Spleen (tissue), 13 donors: ENCODE data around the gene CD14. TPM values are rescaled to one million over a fixed set of nuclear protein-coding genes. Genes with fewer than 3 reads are reported as not detected.

ENCODE experiments used
- DNase-seq: peaks from one replicate; pipeline ENCODE4 v3.0.0-alpha.2; 2020
- H3K27ac ChIP-seq, 8 donors: fragments of 200-600 bp; sonication (generic) in 7 of 8; 1 replicate in 4 of 8; 2 replicates in 4 of 8; pipeline versions ENCODE4 v1.5.0 to v1.8.0; 2016 to 2021; ENCODE audit warnings: inconsistent platforms in 4 of 8, mild to moderate bottlenecking in 4 of 8, moderate library complexity in 1 of 8
- H3K27me3 ChIP-seq, 7 donors: fragments of 200-600 bp; sonication (generic) in 6 of 7; replicated peaks in 1 of 7; 1 replicate in 4 of 7; 2 replicates in 3 of 7; pipeline versions ENCODE4 v1.5.0 to v1.8.0; 2016 to 2021; ENCODE audit warnings: inconsistent platforms in 3 of 7, mild to moderate bottlenecking in 1 of 7
- H3K36me3 ChIP-seq, 6 donors: fragments of 200-600 bp; sonication (generic) in 5 of 6; 1 replicate in 4 of 6; 2 replicates in 2 of 6; pipeline versions ENCODE4 v1.5.0 to v1.8.0; 2016 to 2021; ENCODE audit warnings: inconsistent platforms in 2 of 6
- H3K4me1 ChIP-seq, 6 donors: fragments of 200-600 bp; sonication (generic) in 5 of 6; 1 replicate in 3 of 6; 2 replicates in 3 of 6; pipeline versions ENCODE4 v1.5.0 to v1.8.0; 2016 to 2021; ENCODE audit warnings: inconsistent platforms in 3 of 6
- H3K4me3 ChIP-seq, 8 donors: fragments of 200-600 bp; sonication (generic) in 7 of 8; 1 replicate in 4 of 8; 2 replicates in 4 of 8; pipeline versions ENCODE4 v1.5.0 to v1.8.0; 2016 to 2021; ENCODE audit warnings: inconsistent platforms in 4 of 8, mild to moderate bottlenecking in 4 of 8, moderate library complexity in 2 of 8
- H3K9me3 ChIP-seq, 8 donors: fragments of 200-600 bp; sonication (generic) in 7 of 8; 1 replicate in 4 of 8; 2 replicates in 4 of 8; pipeline versions ENCODE4 v1.5.0 to v1.8.0; 2016 to 2021; ENCODE audit warnings: inconsistent platforms in 4 of 8
- POLR2A ChIP-seq, 3 donors: fragments of 450-650 bp; IDR thresholded peaks; one replicate each; pipeline ENCODE4 v1.5.1; 2017; ENCODE audit warnings: antibody characterized with exemption in 3 of 3, mild to moderate bottlenecking in 1 of 3
- POLR2AphosphoS5 ChIP-seq, 3 donors: sonication (generic); formaldehyde crosslinking; IDR thresholded peaks; one replicate each; pipeline ENCODE4 v1.5.1; 2017; ENCODE audit warnings: antibody characterized with exemption in 3 of 3
- WGBS, 5 donors: extraction: QIAGEN DNeasy Blood & Tissue Kit in 3 of 5; methylation state at CpG; one replicate each; pipeline versions ENCODE4 v1.1.5 to v1.1.7; 2013 to 2018; 5-methylcytosine and 5-hydroxymethylcytosine counted together
- intact Hi-C: fragments of 100-400 bp; cut with DNase I; formaldehyde crosslinking; loops from one replicate; pipeline ENCODE4 v1.15.0; 2023; ENCODE audit warnings: low total_unique reads
- long read RNA-seq, 2 donors: transcript quantifications; one replicate each; lab custom pipeline, GENCODE V29; 2026
- polyA plus RNA-seq, 3 donors: library from polyadenylated mRNA; stranded (reverse); fragments of 200-250 nt; gene quantifications; one replicate each; pipeline ENCODE4 v1.2.1, GENCODE V29; 2013
- total RNA-seq, 7 donors: library from RNA; depleted of rRNA in 3 of 7; stranded (reverse); fragments of >200 nt in 3 of 7; fragmentation: NEBNext Ultra II Directional in 4 of 7; extraction: Animal tissue kit (Norgen Biotek cat#: 25700) in 4 of 7; gene quantifications; one replicate each; pipeline versions ENCODE4 v1.1.0 to v1.2.1, GENCODE V29; 2016 to 2021
- TF ChIP-seq, protein P1 (sequence below), 11 experiments: fragments of 200-600 bp in 7 of 11; fragments of 450-650 bp in 4 of 11; sonication (generic) in 4 of 11; IDR thresholded peaks in 8 of 11; conservative IDR thresholded peaks in 3 of 11; 1 replicate in 7 of 11; 2 replicates in 4 of 11; pipeline versions ENCODE4 v1.4.0 to v1.8.0; 2016 to 2021; ENCODE audit warnings: antibody characterized with exemption in 11 of 11, inconsistent platforms in 4 of 11, mild to moderate bottlenecking in 1 of 11
- donor health status: healthy with polysubstance abuse.
- donor health status: DM: no; HTN: no; CAD: no; lungs with moderate emphysema.
- donor health status: DM: no; HTN: no; CAD: no.
- donor health status: Bipolar disorder and iron deficiency.
- donor health status: healthy.
- donor health status: DM: no; HTN: no; CAD: no.
- donor health status: DM: yes; HTN: yes; CAD: no.

The CD14 gene
- total RNA-seq (100 to 1,000 TPM in 4 of 7 donors, 10 to 100 TPM in 3; 80.2 to 209 (median 101) TPM), polyA plus RNA-seq (10 to 100 TPM; 40.2 to 60.9 (median 48.9) TPM)
- long read RNA-seq, donor 1, transcript CD14-201 (2 exons, 1,886 nt) = major isoform, 41 of 41 reads
- long read RNA-seq, donor 1, partial matches to known transcripts = 0 of 41 reads
- long read RNA-seq, donor 1, other reads (novel, unspliced or antisense) = 0 of 41 reads
- long read RNA-seq, donor 2, transcript CD14-201 (2 exons, 1,886 nt) = major isoform, 17 of 18 reads
- long read RNA-seq, donor 2, partial matches to known transcripts = 0 of 18 reads
- long read RNA-seq, donor 2, other reads (novel, unspliced or antisense) = 0 of 18 reads

DNA sequence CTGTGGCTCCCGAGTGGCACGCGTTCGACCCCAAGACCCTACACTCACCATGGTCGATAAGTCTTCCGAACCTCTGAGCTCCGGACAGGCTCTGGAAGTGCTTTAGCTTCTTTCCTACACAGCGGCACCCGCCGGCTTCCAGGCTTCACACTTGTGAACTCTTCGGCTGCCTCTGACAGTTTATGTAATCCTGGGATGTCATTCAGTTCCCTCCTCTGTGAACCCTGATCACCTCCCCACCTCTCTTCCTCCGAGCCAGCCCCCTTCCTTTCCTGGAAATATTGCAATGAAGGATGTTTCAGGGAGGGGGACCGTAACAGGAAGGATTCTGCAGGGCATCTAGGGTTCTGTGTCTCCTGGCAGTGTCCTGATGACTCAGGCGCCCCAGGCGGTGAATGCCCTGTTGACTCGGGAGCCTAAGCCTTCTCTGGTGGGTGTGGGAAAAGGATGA, at the start of gene CD14:
CD14 (minus strand) TSS at position 155 of the 451 bp plus-strand sequence; CDS start at position 51, 104 bp downstream.
- Histone ChIP-seq H3K4me3 (peak within 1 kb of the TSS; percentile 41 to 78 (median 58)), H3K36me3 (no peaks in the 10 kb centered on the region), H3K27ac (peak within 1 kb of the TSS; percentile 51 to 93 (median 80)), H3K27me3 (peaks cover 0 to 9% (median 0%) of the 10 kb centered on the region in 7 donors), H3K4me1 (peaks cover 0 to 59% (median 32%) of the 10 kb centered on the region in 6 donors), H3K9me3 (peaks cover 0 to 6% (median 4%) of the 10 kb centered on the region in 8 donors)
- peak; percentile 81 for DNase-seq
- peak in 1 of 3 donors; percentile 56 for TF ChIP-seq POLR2AphosphoS5 (IDR thresholded peaks at IDR 0.05)
- TF ChIP-seq, protein P1, sequence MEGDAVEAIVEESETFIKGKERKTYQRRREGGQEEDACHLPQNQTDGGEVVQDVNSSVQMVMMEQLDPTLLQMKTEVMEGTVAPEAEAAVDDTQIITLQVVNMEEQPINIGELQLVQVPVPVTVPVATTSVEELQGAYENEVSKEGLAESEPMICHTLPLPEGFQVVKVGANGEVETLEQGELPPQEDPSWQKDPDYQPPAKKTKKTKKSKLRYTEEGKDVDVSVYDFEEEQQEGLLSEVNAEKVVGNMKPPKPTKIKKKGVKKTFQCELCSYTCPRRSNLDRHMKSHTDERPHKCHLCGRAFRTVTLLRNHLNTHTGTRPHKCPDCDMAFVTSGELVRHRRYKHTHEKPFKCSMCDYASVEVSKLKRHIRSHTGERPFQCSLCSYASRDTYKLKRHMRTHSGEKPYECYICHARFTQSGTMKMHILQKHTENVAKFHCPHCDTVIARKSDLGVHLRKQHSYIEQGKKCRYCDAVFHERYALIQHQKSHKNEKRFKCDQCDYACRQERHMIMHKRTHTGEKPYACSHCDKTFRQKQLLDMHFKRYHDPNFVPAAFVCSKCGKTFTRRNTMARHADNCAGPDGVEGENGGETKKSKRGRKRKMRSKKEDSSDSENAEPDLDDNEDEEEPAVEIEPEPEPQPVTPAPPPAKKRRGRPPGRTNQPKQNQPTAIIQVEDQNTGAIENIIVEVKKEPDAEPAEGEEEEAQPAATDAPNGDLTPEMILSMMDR (IDR thresholded peaks at IDR 0.05 in 8 of 11, conservative IDR thresholded peaks at IDR 0.05 in 3 of 11) = no peak
- intact Hi-C loops = no loop called here
- WGBS, 5 donors = 6 to 23% (median 9%) methylated on average over 16 of the region's 16 CpGs

DNA sequence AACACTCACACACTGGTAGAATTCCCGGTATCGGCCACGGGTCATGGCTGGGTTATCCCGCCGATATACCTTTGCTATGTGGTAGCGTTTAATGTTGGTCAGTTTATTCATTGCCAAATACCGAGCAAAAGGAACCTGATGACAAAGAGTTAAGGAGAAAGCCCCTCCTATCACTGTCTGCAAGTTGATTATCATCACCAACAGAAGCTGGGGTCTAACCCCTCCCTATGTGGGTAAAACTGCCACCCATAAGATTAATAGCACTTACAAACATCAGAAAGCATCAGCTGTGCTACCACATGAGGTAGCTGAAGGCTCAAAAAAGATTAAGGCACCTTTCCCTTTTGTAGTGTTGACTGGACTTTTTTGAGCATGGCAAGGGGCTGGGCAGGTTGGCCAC, 46.0 kb upstream of the CD14 start:
- TF ChIP-seq POLR2AphosphoS5 (IDR thresholded peaks at IDR 0.05) = no peak
- TF ChIP-seq, protein P1 (IDR thresholded peaks at IDR 0.05 in 8 of 11, conservative IDR thresholded peaks at IDR 0.05 in 3 of 11) = no peak
- no peak for TF ChIP-seq POLR2A (IDR thresholded peaks at IDR 0.05)
- Histone ChIP-seq H3K4me1 (no peaks in the 10 kb centered on the region), H3K36me3 (peaks cover 4 to 100% (median 77%) of the 10 kb centered on the region in 6 donors), H3K9me3 (no peaks in the 10 kb centered on the region), H3K4me3 (no peak overlapping the region), H3K27ac (no peak overlapping the region), H3K27me3 (no peaks in the 10 kb centered on the region)
- WGBS, 5 donors = 94 to 98% (median 96%) methylated on average over 7 of the region's 7 CpGs
- DNase-seq = no peak
- intact Hi-C loops = no loop called here

DNA sequence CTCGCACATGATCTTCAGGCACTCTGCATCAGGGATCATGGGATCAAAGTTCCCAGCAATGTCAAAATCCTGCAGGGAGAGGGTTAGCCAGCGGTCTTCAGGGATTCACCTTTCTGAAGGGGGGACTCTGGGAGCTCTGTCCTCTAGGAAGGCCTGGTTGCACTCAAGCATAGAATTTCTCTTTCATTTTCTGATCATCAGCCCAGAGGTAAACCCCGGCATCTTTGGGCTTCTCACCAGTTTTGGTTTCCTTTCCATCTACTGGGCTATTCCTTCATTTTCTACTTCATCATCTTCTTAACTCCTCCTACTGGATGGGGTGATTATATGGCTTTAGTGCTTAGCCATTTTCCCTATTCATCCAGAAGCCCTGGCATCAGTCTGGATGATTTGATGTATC, 45.0 kb upstream of the CD14 start:
- H3K27ac ChIP-seq = no peak overlapping the region
- no peak overlapping the region for H3K4me3 ChIP-seq
- 77 to 93% (median 91%) methylated on average over 3 of the region's 3 CpGs for WGBS, 5 donors
- H3K36me3 ChIP-seq = peaks cover 4 to 100% (median 84%) of the 10 kb centered on the region in 6 donors
- TF ChIP-seq, protein P1 (IDR thresholded peaks at IDR 0.05 in 8 of 11, conservative IDR thresholded peaks at IDR 0.05 in 3 of 11) = no peak
- TF ChIP-seq POLR2A (IDR thresholded peaks at IDR 0.05) = no peak
- TF ChIP-seq POLR2AphosphoS5 (IDR thresholded peaks at IDR 0.05) = no peak
- no peaks in the 10 kb centered on the region for H3K4me1 ChIP-seq
- intact Hi-C loops = no loop called here
- DNase-seq = no peak
- H3K27me3 ChIP-seq = no peaks in the 10 kb centered on the region
- no peaks in the 10 kb centered on the region for H3K9me3 ChIP-seq

DNA sequence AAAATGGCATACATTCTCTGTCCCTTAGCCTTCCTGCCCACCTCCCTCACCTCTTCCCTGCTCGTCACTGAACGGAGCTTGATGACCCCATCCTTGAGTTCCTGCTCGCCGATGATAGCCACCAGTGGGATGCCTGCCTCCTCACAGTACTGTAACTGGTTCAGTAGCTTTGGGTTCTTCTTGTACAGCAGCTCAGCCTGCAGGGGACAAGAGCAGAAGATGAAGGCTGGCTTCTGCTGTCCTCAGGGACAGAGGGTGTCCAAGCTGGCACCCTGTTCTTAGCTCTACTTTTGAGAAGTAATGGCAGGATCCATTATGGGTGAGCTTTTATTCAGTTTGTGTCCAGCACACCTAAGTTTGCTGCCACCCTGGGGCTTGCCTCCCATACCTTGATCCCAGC, 41.7 kb upstream of the CD14 start:
- no peak for TF ChIP-seq POLR2AphosphoS5 (IDR thresholded peaks at IDR 0.05)
- TF ChIP-seq, protein P1 (IDR thresholded peaks at IDR 0.05 in 8 of 11, conservative IDR thresholded peaks at IDR 0.05 in 3 of 11) = no peak
- TF ChIP-seq POLR2A (IDR thresholded peaks at IDR 0.05) = no peak
- intact Hi-C loops = no loop called here
- Histone ChIP-seq H3K36me3 (peaks cover 0 to 100% (median 92%) of the 10 kb centered on the region in 6 donors), H3K9me3 (no peaks in the 10 kb centered on the region), H3K4me1 (no peaks in the 10 kb centered on the region), H3K27ac (no peak overlapping the region), H3K4me3 (no peak overlapping the region), H3K27me3 (no peaks in the 10 kb centered on the region)
- WGBS, 5 donors = 92 to 98% (median 95%) methylated on average over 4 of the region's 4 CpGs
- DNase-seq = no peak
